Endothelial cell of umbilical vein (primary cell): ENCODE results near the gene FAM209A. TPM values are rescaled to one million over a fixed set of nuclear protein-coding genes. Genes with fewer than 3 reads are reported as not detected.

Experiments used
- BruUV-seq: library from RNA; stranded (reverse); fragments of 400-500 nt; replicated peaks from 2 replicates; lab custom pipeline; 2021; lab: Mats Ljungman, UMichigan
- CTCF ChIA-PET: fragments of 300-600, 350-600 bp; sonication (Branson Sonifier 250); formaldehyde crosslinking; loops from one replicate; lab custom pipeline; 2021; ENCODE audit warnings: antibody characterized with exemption, inconsistent platforms; lab: Charles Lee
- POLR2A ChIA-PET: fragments of 300-600, 350-600 bp; sonication (Branson Sonifier 250); formaldehyde crosslinking; loops from one replicate; lab custom pipeline; 2021; ENCODE audit warnings: antibody characterized with exemption, inconsistent platforms; lab: Charles Lee
- DNase-seq: peaks from one replicate; pipeline ENCODE4 v3.0.0-alpha.2; 2011; ENCODE audit warnings: low read depth, low spot score
- FAIRE-seq: peaks from 2 replicates; lab custom pipeline; 2011; peaks lifted over from hg19 to GRCh38; lab: Jason Lieb, UNC
- H2AFZ ChIP-seq: 2 replicates; pipeline ENCODE4 v1.6.0; 2012; ENCODE audit warnings: low read depth, low read length, control low read depth, inconsistent platforms
- H3K27ac ChIP-seq: 2 replicates; pipeline ENCODE4 v1.5.1; 2011; ENCODE audit warnings: low read depth, mild to moderate bottlenecking, control low read depth, low read length, moderate library complexity; ENCODE audit not compliant: insufficient read depth
- H3K27me3 ChIP-seq, 2 experiments: 2 replicates each; pipeline versions ENCODE4 v1.6.0 to v1.6.1; 2011; ENCODE audit warnings: low read length in 2 of 2, mixed read lengths in 1 of 2; ENCODE audit not compliant: control insufficient read depth in 2 of 2, insufficient read depth in 2 of 2
- H3K36me3 ChIP-seq, 2 experiments: 2 replicates in 1 of 2; 3 replicates in 1 of 2; pipeline ENCODE4 v1.5.1; 2011; ENCODE audit warnings: low read length in 2 of 2, mild to moderate bottlenecking in 1 of 2, moderate library complexity in 1 of 2; ENCODE audit not compliant: control insufficient read depth in 2 of 2, insufficient read depth in 2 of 2; ENCODE audit errors: extremely low read depth in 1 of 2
- H3K4me1 ChIP-seq: 3 replicates; pipeline ENCODE4 v1.5.1; 2011; ENCODE audit warnings: mild to moderate bottlenecking, low read length; ENCODE audit not compliant: control insufficient read depth, insufficient read depth; ENCODE audit errors: extremely low read depth
- H3K4me2 ChIP-seq: 2 replicates; pipeline ENCODE4 v1.6.1; 2011; ENCODE audit warnings: low read length, control low read depth, mixed read lengths; ENCODE audit not compliant: insufficient read depth
- H3K4me3 ChIP-seq, 3 experiments: fragments of 200-600 bp in 1 of 3; sonication (generic), shearing (Covaris generic) in 1 of 3; replicated peaks in 1 of 3; 2 replicates each; pipeline ENCODE4 v1.5.1; 2011 to 2016; ENCODE audit warnings: control low read depth in 3 of 3, low read length in 3 of 3, mild to moderate bottlenecking in 2 of 3, inconsistent platforms in 1 of 3, low read depth in 1 of 3, moderate library complexity in 1 of 3; ENCODE audit not compliant: insufficient read depth in 1 of 3
- H3K79me2 ChIP-seq: 2 replicates; pipeline ENCODE4 v1.6.0; 2012; ENCODE audit warnings: low read length, inconsistent platforms; ENCODE audit not compliant: control insufficient read depth, insufficient read depth
- H3K9ac ChIP-seq: replicated peaks from 2 replicates; pipeline ENCODE3; 2011; ENCODE audit warnings: low read length, control low read depth; ENCODE audit not compliant: insufficient read depth; ENCODE audit errors: extremely low read depth
- H3K9me1 ChIP-seq: replicated peaks from 3 replicates; pipeline ENCODE4 v1.6.0; 2011; ENCODE audit warnings: mild to moderate bottlenecking, low read length; ENCODE audit not compliant: control insufficient read depth, insufficient read depth; ENCODE audit errors: extremely low read depth
- H3K9me3 ChIP-seq: replicated peaks from 2 replicates; pipeline ENCODE4 v1.5.1; 2012; ENCODE audit warnings: low read length, inconsistent platforms; ENCODE audit not compliant: control insufficient read depth, insufficient read depth
- H4K20me1 ChIP-seq: replicated peaks from 2 replicates; pipeline ENCODE3; 2011; ENCODE audit warnings: mild to moderate bottlenecking, low read length; ENCODE audit not compliant: control insufficient read depth, insufficient read depth; ENCODE audit errors: extremely low read depth
- CTCF ChIP-seq, 2 donors: IDR thresholded peaks; 1 replicate in 1 of 2; 2 replicates in 1 of 2; pipeline ENCODE4 v1.5.1; 2011; ENCODE audit warnings: low read length in 2 of 2, mild to moderate bottlenecking in 2 of 2, moderate library complexity in 2 of 2, control low read depth in 1 of 2, inconsistent platforms in 1 of 2, low read depth in 1 of 2; ENCODE audit not compliant: insufficient read depth in 1 of 2; ENCODE audit errors: extremely low read depth in 1 of 2
- EZH2 ChIP-seq: IDR thresholded peaks from 2 replicates; pipeline ENCODE4 v1.6.1; 2012; ENCODE audit warnings: borderline replicate concordance, low read depth, mild to moderate bottlenecking, moderate library complexity, low read length, inconsistent platforms; ENCODE audit not compliant: severe bottlenecking
- FOS ChIP-seq: IDR thresholded peaks from 2 replicates; pipeline ENCODE4 v1.6.1; 2011; ENCODE audit warnings: mild to moderate bottlenecking, low read length, moderate library complexity, borderline replicate concordance; ENCODE audit not compliant: insufficient read depth
- GATA2 ChIP-seq: IDR thresholded peaks from 2 replicates; pipeline ENCODE4 v1.7.0; 2011; ENCODE audit warnings: low read depth, mild to moderate bottlenecking, moderate library complexity, mixed read lengths, low read length; ENCODE audit not compliant: insufficient read length, insufficient read depth
- JUN ChIP-seq: IDR thresholded peaks from 2 replicates; pipeline ENCODE4 v1.6.1; 2011; ENCODE audit warnings: borderline replicate concordance, low read depth; ENCODE audit not compliant: insufficient read length, insufficient read depth
- MAX ChIP-seq: IDR thresholded peaks from 2 replicates; pipeline ENCODE4 v1.6.1; 2011; ENCODE audit not compliant: insufficient read depth, insufficient read length
- MYC ChIP-seq: IDR thresholded peaks from one replicate; pipeline ENCODE4 v1.6.1; 2011; ENCODE audit warnings: mild to moderate bottlenecking, low read depth, low read length
- POLR2A ChIP-seq: IDR thresholded peaks from 2 replicates; pipeline ENCODE4 v1.6.1; 2012; ENCODE audit warnings: low read depth, mild to moderate bottlenecking, control low read depth, low read length
- POLR2AphosphoS5 ChIP-seq: IDR thresholded peaks from 2 replicates; pipeline ENCODE4 v1.6.1; 2012; ENCODE audit warnings: low read depth, mild to moderate bottlenecking, control low read depth, low read length, moderate library complexity; ENCODE audit not compliant: insufficient read depth
- dilution Hi-C: fragments of 300-500 bp; cut with MboI; formaldehyde crosslinking; loops from one replicate; pipeline ENCODE4 v1.15.0; 2019; ENCODE audit warnings: low sequenced_read_pairs; ENCODE audit not compliant: extremely low pct_ligation_motif_present
- intact Hi-C: fragments of 100-400 bp; cut with micrococcal nuclease; formaldehyde crosslinking; loops from one replicate; pipeline ENCODE4 v1.10.0; 2022
- polyA plus RNA-seq, 4 experiments: library from polyadenylated mRNA; depleted of rRNA in 3 of 4; stranded (reverse) in 3 of 4; unstranded in 1 of 4; fragments of >200 nt; gene quantifications; 2 replicates each; pipeline versions ENCODE4 v1.2.1 to v1.2.3, GENCODE V29; 2011 to 2012; ENCODE audit warnings: missing spikeins in 1 of 4
- total RNA-seq: library from RNA; stranded (reverse); gene quantifications from 2 replicates; pipeline ENCODE4 v1.2.3, GENCODE V29; 2021

FAM209A gene
- total and polyA plus RNA-seq, 2 donors (not counting 3 experiments of a cell fraction or from before 2014, with no cell fraction given): 0.37 to 0.49 TPM

DNA sequence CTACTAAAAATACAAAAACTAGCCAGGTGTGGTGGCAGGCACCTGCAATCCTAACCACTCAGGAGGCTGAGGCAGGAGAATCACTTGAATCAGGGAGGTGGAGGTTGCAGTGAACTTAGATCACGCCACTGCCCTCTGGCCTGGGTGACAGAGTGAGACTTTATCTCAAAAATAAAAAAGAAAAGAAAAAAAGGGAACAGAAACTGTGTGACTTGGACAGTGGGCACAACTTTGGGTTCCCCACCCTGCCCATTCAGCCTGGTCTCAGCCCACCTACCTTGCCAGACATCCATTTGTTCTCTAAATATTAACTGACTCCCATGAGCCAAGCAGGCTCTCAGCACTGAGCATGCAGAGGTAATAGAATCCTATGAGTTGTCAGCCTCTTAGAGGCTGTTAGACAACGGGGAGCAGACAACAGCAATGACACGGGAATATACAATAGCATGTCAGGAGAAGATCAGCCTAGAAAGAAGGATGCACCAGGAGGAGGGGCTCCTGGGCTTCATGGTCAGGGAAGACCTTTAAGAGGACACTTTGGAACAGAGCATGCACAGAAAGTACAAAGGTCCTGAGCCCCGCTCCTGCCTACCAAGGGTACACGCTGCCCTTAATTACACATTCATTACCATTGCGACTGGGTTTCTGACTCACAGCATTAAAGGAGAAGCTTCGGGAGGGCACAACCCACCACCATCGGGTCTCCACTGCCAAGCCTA is 28.5 kb downstream of the FAM209A start:
- no peak overlapping the region for H3K4me3 ChIP-seq
- no peak overlapping the region for H3K4me2 ChIP-seq
- BruUV-seq: no TSS peak
- FAIRE-seq: no peak
- H4K20me1 ChIP-seq: no peaks in the 10 kb centered on the region
- H2AFZ ChIP-seq: no peak overlapping the region
- TF ChIP-seq MAX (no peak), GATA2 (no peak), JUN (no peak)
- H3K9ac ChIP-seq: no peak overlapping the region
- no peaks in the 10 kb centered on the region for H3K9me1 ChIP-seq
- no peaks in the 10 kb centered on the region for H3K9me3 ChIP-seq
- no peak overlapping the region for H3K27ac ChIP-seq
- no peaks in the 10 kb centered on the region for H3K36me3 ChIP-seq
- no peaks in the 10 kb centered on the region for H3K27me3 ChIP-seq
- POLR2A ChIA-PET: no interaction called here
- DNase-seq: no peak
- H3K4me1 ChIP-seq: peaks cover 5% of the 10 kb centered on the region
- CTCF ChIA-PET: no interaction called here
- no peaks in the 10 kb centered on the region for H3K79me2 ChIP-seq
- dilution Hi-C loops: no loop called here
- intact Hi-C loops: loop anchor here (5.0 to 10.0 kb wide), 2 partner anchors 74 to 942 kb away; partner anchors contain the start of gene TFAP2C

GRCh38 chr20:56554869-56555268 is 30.3 kb downstream of the FAM209A start:
- Histone ChIP-seq H2AFZ (no peak overlapping the region), H3K36me3 (no peaks in the 10 kb centered on the region), H3K27ac (peak overlapping the region; percentile 49), H3K79me2 (no peaks in the 10 kb centered on the region), H3K9me1 (no peaks in the 10 kb centered on the region), H3K9ac (no peak overlapping the region), H3K27me3 (no peaks in the 10 kb centered on the region), H4K20me1 (no peaks in the 10 kb centered on the region), H3K4me1 (peaks cover 5% of the 10 kb centered on the region), H3K4me2 (peak overlapping the region; percentile 59), H3K9me3 (no peaks in the 10 kb centered on the region), H3K4me3 (no peak overlapping the region)
- BruUV-seq: no TSS peak
- FAIRE-seq (peak; percentile 93), DNase-seq (peak; percentile 85)
- dilution Hi-C loops (no loop called here), intact Hi-C loops (loop anchor here (1.0 to 10.0 kb wide), 4 partner anchors 22 to 940 kb away; partner anchors contain the start of genes RTF2 and TFAP2C)
- TF ChIP-seq CTCF (IDR thresholded peaks at IDR 0.05; ENCODE audit: extremely low read depth in 1 of 2, insufficient read depth in 1 of 2, low read depth in 1 of 2, low read length in 2 of 2): peak in 1 of 2 donors; percentile 3
- peak; percentile 76 for TF ChIP-seq FOS
- TF ChIP-seq GATA2: no peak
- peak; percentile 45 for TF ChIP-seq POLR2AphosphoS5
- no peak for TF ChIP-seq POLR2A
- TF ChIP-seq JUN: peak; percentile 98
- TF ChIP-seq MAX: no peak
- TF ChIP-seq MYC: no peak
- TF ChIP-seq EZH2: no peak
- ChIA-PET CTCF (interaction anchor here (0.5 to 1.0 kb wide), 6 partner anchors 12 to 834 kb away, joined by 3 to 6 read pairs (median 4); no protein-coding TSS in a partner anchor), POLR2A (no interaction called here)
